Ovary (tissue), 9 donors: Measurements from ENCODE around the gene BRIP1. TPM values are rescaled to one million over a fixed set of nuclear protein-coding genes. Genes with fewer than 3 reads are reported as not detected.

Experiments
- DNase-seq, 5 donors: peaks; one replicate each; pipeline ENCODE4 v3.0.0-alpha.2; 2019 to 2020
- H3K27ac ChIP-seq, 2 donors: fragments of 200-600 bp; one replicate each; pipeline versions ENCODE4 v1.5.1 to v1.8.0; 2019 to 2022
- H3K27me3 ChIP-seq: fragments of 200-600 bp; one replicate; pipeline ENCODE4 v1.8.0; 2022
- H3K36me3 ChIP-seq: fragments of 200-600 bp; sonication (generic); one replicate; pipeline ENCODE4 v1.5.1; 2019
- H3K4me1 ChIP-seq: one replicate; pipeline ENCODE4 v1.8.1; 2013; ENCODE audit warnings: mild to moderate bottlenecking, moderate library complexity; ENCODE audit not compliant: insufficient read depth
- H3K4me3 ChIP-seq: fragments of 200-600 bp; sonication (generic); one replicate; pipeline ENCODE4 v1.5.1; 2017
- H3K9me3 ChIP-seq, 2 donors: fragments of 200-600 bp in 1 of 2; sonication (generic) in 1 of 2; one replicate each; pipeline versions ENCODE4 v1.5.1 to v1.8.1; 2013 to 2019; ENCODE audit warnings: mild to moderate bottlenecking in 1 of 2, moderate library complexity in 1 of 2
- EP300 ChIP-seq: sonication (generic); formaldehyde crosslinking; IDR thresholded peaks from one replicate; pipeline ENCODE4 v1.6.1; 2017; ENCODE audit warnings: antibody characterized with exemption
- POLR2A ChIP-seq: fragments of 450-650 bp; IDR thresholded peaks from one replicate; pipeline ENCODE4 v1.6.1; 2017; ENCODE audit warnings: antibody characterized with exemption, mild to moderate bottlenecking, moderate library complexity
- WGBS, 3 donors: extraction: QIAGEN DNeasy Blood & Tissue Kit in 1 of 3; methylation state at CpG; one replicate each; pipeline versions ENCODE4 v1.1.5 to v1.1.7; 2013 to 2017; 5-methylcytosine and 5-hydroxymethylcytosine counted together
- intact Hi-C, 4 donors: fragments of 100-400 bp; cut with DNase I; formaldehyde crosslinking; loops; one replicate each; pipeline versions ENCODE4 v1.11.0 to v1.15.1; 2022 to 2023
- polyA plus RNA-seq, 2 donors: library from polyadenylated mRNA; stranded (reverse); fragments of 200-250 nt in 1 of 2; fragments of 350-450 nt in 1 of 2; fragmentation: Illumina TruSeq in 1 of 2; extraction: RNeasy Lipid Tissue Mini Kit (QIAGEN cat#74804) in 1 of 2; gene quantifications; one replicate each; pipeline ENCODE4 v1.2.3, GENCODE V29; 2013 to 2014
- total RNA-seq, 7 donors: library from RNA; depleted of rRNA in 2 of 7; stranded (reverse); fragments of >200 nt in 2 of 7; fragmentation: NEBNext Ultra II Directional in 3 of 7; extraction: Animal tissue kit (Norgen Biotek cat#: 25700) in 3 of 7; gene quantifications; one replicate each; pipeline versions ENCODE4 v1.1.0 to v1.2.4, GENCODE V29; 2016 to 2023
- TF ChIP-seq, protein P1 (sequence below), 3 donors: fragments of 450-650 bp in 2 of 3; fragments of 200-600 bp in 1 of 3; IDR thresholded peaks; one replicate each; pipeline versions ENCODE4 v1.5.1 to v1.8.0; 2016 to 2022; ENCODE audit warnings: antibody characterized with exemption in 3 of 3, mild to moderate bottlenecking in 1 of 3
- donor health status: DM: no; HTN: no; CAD: no; lungs with moderate emphysema.
- donor health status: DM: no; HTN: no; CAD: no.
- donor health status: Bipolar disorder and iron deficiency.
- donor health status: DM: yes; HTN: yes; CAD: no.
- donor health status: DM: no; HTN: no; CAD: no.
- donor health status: DM: yes; HTN: yes; CAD: no.

The BRIP1 gene
- total and polyA plus RNA-seq, 9 donors, result 0.11 to 2.3 (median 1.1) TPM

DNA sequence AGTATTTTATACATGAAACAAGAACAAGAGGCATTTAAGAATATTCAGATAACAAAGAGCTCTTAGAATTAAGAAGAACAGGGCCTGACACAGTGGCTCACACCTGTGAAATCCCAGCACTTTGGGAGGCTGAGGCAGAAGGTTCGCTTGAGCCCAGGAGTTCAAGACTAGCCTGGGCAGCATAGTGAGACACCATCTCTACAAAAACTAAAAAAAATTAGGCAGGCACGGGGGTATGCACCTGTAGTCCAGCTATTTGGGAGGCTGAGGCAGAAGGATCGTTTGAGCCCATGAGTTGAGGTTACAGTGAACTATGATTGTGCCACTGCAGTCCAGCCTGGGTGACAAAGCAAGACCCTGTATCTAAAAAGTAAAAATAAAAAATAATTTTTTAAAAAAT, 12.5 kb upstream of the BRIP1 start:
- H3K4me3 ChIP-seq, result no peak overlapping the region
- H3K36me3 ChIP-seq, result no peaks in the 10 kb centered on the region
- no peaks in the 10 kb centered on the region for H3K9me3 ChIP-seq
- intact Hi-C loops, result no loop called here
- 90 to 93% (median 90%) methylated on average over 3 of the region's 3 CpGs for WGBS, 3 donors
- no peak overlapping the region for H3K27ac ChIP-seq
- H3K27me3 ChIP-seq, result no peaks in the 10 kb centered on the region
- DNase-seq, result no peak
- H3K4me1 ChIP-seq, result no peaks in the 10 kb centered on the region
- TF ChIP-seq POLR2A (no peak), EP300 (no peak)
- TF ChIP-seq, protein P1, sequence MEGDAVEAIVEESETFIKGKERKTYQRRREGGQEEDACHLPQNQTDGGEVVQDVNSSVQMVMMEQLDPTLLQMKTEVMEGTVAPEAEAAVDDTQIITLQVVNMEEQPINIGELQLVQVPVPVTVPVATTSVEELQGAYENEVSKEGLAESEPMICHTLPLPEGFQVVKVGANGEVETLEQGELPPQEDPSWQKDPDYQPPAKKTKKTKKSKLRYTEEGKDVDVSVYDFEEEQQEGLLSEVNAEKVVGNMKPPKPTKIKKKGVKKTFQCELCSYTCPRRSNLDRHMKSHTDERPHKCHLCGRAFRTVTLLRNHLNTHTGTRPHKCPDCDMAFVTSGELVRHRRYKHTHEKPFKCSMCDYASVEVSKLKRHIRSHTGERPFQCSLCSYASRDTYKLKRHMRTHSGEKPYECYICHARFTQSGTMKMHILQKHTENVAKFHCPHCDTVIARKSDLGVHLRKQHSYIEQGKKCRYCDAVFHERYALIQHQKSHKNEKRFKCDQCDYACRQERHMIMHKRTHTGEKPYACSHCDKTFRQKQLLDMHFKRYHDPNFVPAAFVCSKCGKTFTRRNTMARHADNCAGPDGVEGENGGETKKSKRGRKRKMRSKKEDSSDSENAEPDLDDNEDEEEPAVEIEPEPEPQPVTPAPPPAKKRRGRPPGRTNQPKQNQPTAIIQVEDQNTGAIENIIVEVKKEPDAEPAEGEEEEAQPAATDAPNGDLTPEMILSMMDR (IDR thresholded peaks at IDR 0.05), result no peak

DNA sequence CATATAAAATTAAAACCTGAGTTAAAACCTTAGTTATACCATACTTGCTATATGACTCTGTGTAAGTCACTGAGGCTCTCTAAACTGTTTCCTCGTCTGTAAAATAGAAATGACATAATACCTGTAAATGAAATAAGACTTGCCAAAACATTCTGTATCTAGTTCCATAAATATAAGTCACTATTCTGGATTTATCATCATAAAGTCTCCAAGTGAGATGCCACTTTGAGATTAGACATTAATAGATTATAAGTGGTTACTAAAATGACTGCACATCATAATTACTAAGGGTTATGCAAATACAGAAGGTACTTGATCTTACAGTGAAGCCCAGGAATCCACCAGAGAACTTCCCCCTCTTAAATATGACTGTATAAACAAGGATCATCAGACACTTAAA, 12.0 kb upstream of the BRIP1 start:
- WGBS, 3 donors, result 86 to 93% (median 89%) methylated on average over 1 of the region's 1 CpG
- H3K36me3 ChIP-seq, result no peaks in the 10 kb centered on the region
- no peaks in the 10 kb centered on the region for H3K9me3 ChIP-seq
- no peaks in the 10 kb centered on the region for H3K27me3 ChIP-seq
- intact Hi-C loops, result no loop called here
- H3K27ac ChIP-seq, result no peak overlapping the region
- no peak for DNase-seq
- TF ChIP-seq POLR2A, result no peak
- TF ChIP-seq EP300, result no peak
- TF ChIP-seq, protein P1 (IDR thresholded peaks at IDR 0.05), result no peak
- H3K4me1 ChIP-seq, result no peaks in the 10 kb centered on the region
- no peak overlapping the region for H3K4me3 ChIP-seq

DNA sequence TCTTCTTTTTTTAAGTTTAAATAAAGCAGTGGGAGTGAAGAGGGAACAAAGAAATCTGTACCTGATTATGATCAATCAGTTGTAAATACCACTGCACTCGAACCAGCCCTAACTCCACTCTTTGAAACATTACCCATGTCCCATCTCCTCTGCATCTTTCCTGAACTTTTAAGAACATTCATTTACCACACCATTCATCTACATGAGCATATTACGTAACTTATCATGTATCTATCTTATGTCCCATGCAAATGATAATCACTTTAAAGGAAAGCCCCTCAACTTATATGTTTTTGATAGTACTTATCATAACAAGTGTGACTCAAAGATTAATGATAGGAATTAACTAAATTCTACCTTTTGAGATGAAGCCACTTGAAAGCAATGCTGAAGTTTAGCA, 10.7 kb upstream of the BRIP1 start:
- no peaks in the 10 kb centered on the region for H3K9me3 ChIP-seq
- intact Hi-C loops, result no loop called here
- no peak for DNase-seq
- H3K36me3 ChIP-seq, result no peaks in the 10 kb centered on the region
- 88 to 91% (median 89%) methylated on average over 2 of the region's 2 CpGs for WGBS, 3 donors
- no peak overlapping the region for H3K27ac ChIP-seq
- no peak overlapping the region for H3K4me3 ChIP-seq
- H3K4me1 ChIP-seq, result no peaks in the 10 kb centered on the region
- no peaks in the 10 kb centered on the region for H3K27me3 ChIP-seq
- TF ChIP-seq, protein P1 (IDR thresholded peaks at IDR 0.05), result no peak
- TF ChIP-seq EP300 (no peak), POLR2A (no peak)

DNA sequence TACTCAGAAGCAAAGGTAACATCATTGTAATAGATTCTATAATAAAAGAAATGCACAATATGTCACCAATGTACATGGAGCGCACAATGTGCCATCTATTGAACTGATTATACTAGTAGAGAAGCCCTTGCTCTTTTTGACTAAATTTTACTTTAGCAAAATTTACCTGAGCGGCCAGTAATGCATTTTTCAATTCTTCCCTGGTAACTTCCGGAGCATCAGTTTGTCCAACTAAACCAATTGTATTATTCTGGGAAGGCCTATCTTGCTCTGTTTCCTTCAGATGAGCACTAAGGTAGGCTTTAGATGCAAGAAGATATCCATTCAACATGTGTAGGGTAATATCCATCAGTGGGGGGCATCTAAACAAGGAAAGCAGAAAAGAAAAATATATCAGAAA, 8.8 kb upstream of the BRIP1 start:
- intact Hi-C loops, result no loop called here
- H3K9me3 ChIP-seq, result no peaks in the 10 kb centered on the region
- no peaks in the 10 kb centered on the region for H3K36me3 ChIP-seq
- no peak for DNase-seq
- no peaks in the 10 kb centered on the region for H3K27me3 ChIP-seq
- 96 to 98% (median 97%) methylated on average over 3 of the region's 3 CpGs for WGBS, 3 donors
- no peak overlapping the region for H3K27ac ChIP-seq
- no peak overlapping the region for H3K4me3 ChIP-seq
- H3K4me1 ChIP-seq, result no peaks in the 10 kb centered on the region
- TF ChIP-seq, protein P1 (IDR thresholded peaks at IDR 0.05), result no peak
- TF ChIP-seq EP300 (no peak), POLR2A (no peak)

DNA sequence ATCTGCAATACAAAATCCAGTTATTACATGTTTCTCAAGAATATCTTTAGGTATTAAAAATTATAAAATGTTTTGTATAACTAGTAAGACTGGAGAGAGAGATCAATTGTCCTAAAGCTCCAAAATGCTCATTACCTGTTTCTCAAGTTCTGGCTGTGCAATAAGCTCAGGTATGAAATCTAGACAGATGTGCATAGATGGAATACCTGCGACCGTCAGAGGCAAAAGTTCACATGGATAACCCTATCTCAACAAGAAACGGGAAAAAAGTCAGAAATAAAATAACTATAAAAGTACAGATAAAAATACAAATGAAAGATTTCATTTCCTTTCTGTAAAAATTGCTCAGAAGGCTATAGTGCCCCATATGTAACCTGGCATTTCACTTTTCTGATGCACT, 5.8 kb upstream of the BRIP1 start:
- no peaks in the 10 kb centered on the region for H3K9me3 ChIP-seq
- H3K27me3 ChIP-seq, result no peaks in the 10 kb centered on the region
- no peak for DNase-seq
- no peaks in the 10 kb centered on the region for H3K36me3 ChIP-seq
- intact Hi-C loops, result no loop called here
- H3K4me1 ChIP-seq, result no peaks in the 10 kb centered on the region
- H3K4me3 ChIP-seq, result no peak overlapping the region
- 89 to 94% (median 91%) methylated on average over 3 of the region's 3 CpGs for WGBS, 3 donors
- TF ChIP-seq, protein P1 (IDR thresholded peaks at IDR 0.05), result no peak
- TF ChIP-seq POLR2A (no peak), EP300 (no peak)
- no peak overlapping the region for H3K27ac ChIP-seq
